ENCODE data around the gene C12orf57. TPM values are rescaled to one million over a fixed set of nuclear protein-coding genes. Genes with fewer than 3 reads are reported as not detected.

The C12orf57 gene
- total and polyA plus RNA-seq, 2 of the 13 experiments (the other 11 are each of a cell fraction or from before 2014, with no cell fraction given) = 84.0 to 287 TPM

- Histone ChIP-seq H2AFZ (ENCODE audit: low read length) (no peak overlapping the region), H3K79me2 (ENCODE audit: insufficient read depth, low read length) (no peaks in the 10 kb centered on the region), H3K4me1 (ENCODE audit: insufficient read depth, low read length) (peaks cover 9% of the 10 kb centered on the region), H3K36me3 (replicated peaks in 1 of 2; ENCODE audit: control insufficient read depth in 1 of 2, insufficient read depth in 2 of 2, low read length in 2 of 2) (no peaks in the 10 kb centered on the region; a peak in 1 of 5 replicates), H4K20me1 (ENCODE audit: insufficient read depth, low read length) (no peaks in the 10 kb centered on the region), H3K4me2 (ENCODE audit: low read depth, low read length) (no peak overlapping the region), H3K4me3 (replicated peaks in 1 of 3; ENCODE audit: insufficient read depth in 1 of 3, low read depth in 2 of 3, low read length in 3 of 3) (no peak overlapping the region), H3K27ac (ENCODE audit: extremely low read length, insufficient read depth, low read length) (no peak overlapping the region), H3K27me3 (ENCODE audit: control insufficient read depth in 1 of 2, insufficient read depth in 2 of 2, low read length in 2 of 2) (no peaks in the 10 kb centered on the region), H3K9ac (ENCODE audit: insufficient read depth, low read depth, low read length) (no peak overlapping the region), H3K9me3 (ENCODE audit: low read length) (no peaks in the 10 kb centered on the region)
- no peak for FAIRE-seq
- no peak for TF ChIP-seq ZSCAN30 (CRISPR knock-in tag; IDR thresholded peaks at IDR 0.05)
- no peak for TF ChIP-seq JDP2 (CRISPR knock-in tag; IDR thresholded peaks at IDR 0.05; ENCODE audit: borderline replicate concordance)
- TF ChIP-seq ZGPAT (CRISPR knock-in tag; IDR thresholded peaks at IDR 0.05) = no peak
- no peak for TF ChIP-seq ZNF629 (CRISPR knock-in tag; conservative IDR thresholded peaks at IDR 0.05)
- TF ChIP-seq RBM22 (optimal IDR thresholded peaks at IDR 0.05; ENCODE audit: low read length) = no peak
- no peak for TF ChIP-seq HNF4A (CRISPR knock-in tag; IDR thresholded peaks at IDR 0.05)
- no peak for TF ChIP-seq POGK (CRISPR knock-in tag; conservative IDR thresholded peaks at IDR 0.05)
- TF ChIP-seq ZBTB25 (CRISPR knock-in tag; IDR thresholded peaks at IDR 0.05) = no peak
- no peak for TF ChIP-seq CREB1 (IDR thresholded peaks at IDR 0.05)
- TF ChIP-seq CREB1 (CRISPR knock-in tag; IDR thresholded peaks at IDR 0.05) = no peak
- no peak for TF ChIP-seq ZNF703 (CRISPR knock-in tag; IDR thresholded peaks at IDR 0.05; ENCODE audit: borderline replicate concordance)
- TF ChIP-seq SAP130 (CRISPR knock-in tag; IDR thresholded peaks at IDR 0.05; ENCODE audit: low read depth) = no peak
- no peak for TF ChIP-seq ZNF12 (CRISPR knock-in tag; IDR thresholded peaks at IDR 0.05)
- no peak for TF ChIP-seq PHF5A (CRISPR knock-in tag; IDR thresholded peaks at IDR 0.05; ENCODE audit: low read depth, unreplicated experiment)
- no peak for TF ChIP-seq CAMTA2 (CRISPR knock-in tag; IDR thresholded peaks at IDR 0.05; ENCODE audit: borderline replicate concordance)
- TF ChIP-seq PHB2 (IDR thresholded peaks at IDR 0.05; ENCODE audit: partially characterized antibody) = no peak
- no peak for TF ChIP-seq ZNF354B (CRISPR knock-in tag; IDR thresholded peaks at IDR 0.05)
- no peak for TF ChIP-seq ZNF549 (CRISPR knock-in tag; IDR thresholded peaks at IDR 0.05)
- in situ Hi-C loops (cut with HindIII; ENCODE audit: extremely low pct_ligation_motif_present, low pct_unique_long_range_greater_than_20kb) (no loop called here), intact Hi-C loops (cut with micrococcal nuclease; ENCODE audit: unreplicated experiment) (no loop called here)
- ChIA-PET POLR2A (interaction anchor here (0.7 to 1.3 kb wide), 3 partner anchors 12 to 14 kb away, joined by 3 to 4 read pairs (median 4); partner anchors contain the start of genes C12orf57, EMG1, PHB2 and RNU7-1), CTCF (ENCODE audit: low intra/inter-chr PET ratio, low total read pairs) (no interaction called here)
- BruUV-seq (replicated peaks) = no TSS peak
- WGBS (ENCODE audit: low lambda C conversion rate) = 95% methylated on average over 20 of the region's 28 CpGs
- DNase-seq (ENCODE audit: low spot score) = no peak
- no peak for ATAC-seq
Observed at GRCh38 chr12:6956021-6956727, 12.4 kb downstream of the C12orf57 start.
